PC-3 (cell line): Measurements from ENCODE around the gene CHEK2.

Source experiments
- CTCF ChIP-seq: fragments of 300-600 bp; sonication (generic); conservative IDR thresholded peaks from 2 replicates; pipeline ENCODE4 v1.5.1; 2017; ENCODE audit warnings: antibody characterized with exemption, low read depth, mild to moderate bottlenecking, low read length
- EZH2 ChIP-seq: fragments of 300-600 bp; sonication (generic); IDR thresholded peaks from one replicate; pipeline ENCODE4 v1.6.1; 2017; ENCODE audit warnings: antibody characterized with exemption, mild to moderate bottlenecking, low read length; ENCODE audit not compliant: unreplicated experiment
- EZH2phosphoT487 ChIP-seq: fragments of 300-600 bp; sonication (generic); IDR thresholded peaks from 2 replicates; pipeline ENCODE4 v1.6.1; 2018; ENCODE audit warnings: mild to moderate bottlenecking, antibody characterized with exemption, low read length, borderline replicate concordance

- TF ChIP-seq CTCF = no peak
- no peak for TF ChIP-seq EZH2
- no peak for TF ChIP-seq EZH2phosphoT487
Observed at GRCh38 chr22:28750471-28750881, 8.9 kb upstream of the CHEK2 start.
